ENCODE measurements around the gene HNRNPM. TPM values are rescaled to one million over a fixed set of nuclear protein-coding genes. Genes with fewer than 3 reads are reported as not detected.

Gene HNRNPM
- total and polyA plus RNA-seq, 2 experiments from 2014 or later = 69.3 to 159 TPM

GRCh38 chr19:8490395-8490760, 45.6 kb downstream of the HNRNPM start:
- Histone ChIP-seq H3K4me3 (no peak overlapping the region), H4K20me1 (ENCODE audit: insufficient read depth, poor library complexity, severe bottlenecking) (peaks cover 14% of the 10 kb centered on the region), H3K4me1 (ENCODE audit: insufficient read depth) (no peaks in the 10 kb centered on the region), H3K27ac (no peak overlapping the region), H3K4me2 (no peak overlapping the region), H2AFZ (no peak overlapping the region), H3K9me3 (ENCODE audit: low read depth) (no peaks in the 10 kb centered on the region), H3K9me2 (replicated peaks; ENCODE audit: insufficient read depth) (no peaks in the 10 kb centered on the region), H3K27me3 (no peaks in the 10 kb centered on the region), H3K36me3 (replicated peaks; ENCODE audit: insufficient read depth, low read depth) (no peaks in the 10 kb centered on the region), H3K79me2 (peaks cover 4% of the 10 kb centered on the region)
- no peak for DNase-seq (ENCODE audit: low spot score)
- WGBS (ENCODE audit: low lambda C conversion rate, missing lambda C conversion rate) = 96% methylated on average over 18 of the region's 24 CpGs
- TF ChIP-seq CTCF (IDR thresholded peaks at IDR 0.05; ENCODE audit: poor library complexity) = no peak
- TF ChIP-seq EZH2phosphoT487 (IDR thresholded peaks at IDR 0.05; ENCODE audit: low read depth, severe bottlenecking, unreplicated experiment) = no peak
- no peak for TF ChIP-seq EZH2 (IDR thresholded peaks at IDR 0.05; ENCODE audit: borderline replicate concordance)

GRCh38 chr19:8490873-8491272, 46.1 kb downstream of the HNRNPM start:
- H3K4me1 ChIP-seq (ENCODE audit: insufficient read depth) = no peaks in the 10 kb centered on the region
- H3K9me2 ChIP-seq (replicated peaks; ENCODE audit: insufficient read depth) = no peaks in the 10 kb centered on the region
- no peaks in the 10 kb centered on the region for H3K27me3 ChIP-seq
- H3K36me3 ChIP-seq (replicated peaks; ENCODE audit: insufficient read depth, low read depth) = no peaks in the 10 kb centered on the region
- H3K4me3 ChIP-seq = no peak overlapping the region
- H3K9me3 ChIP-seq (ENCODE audit: low read depth) = no peaks in the 10 kb centered on the region
- 92% methylated on average over 12 of the region's 12 CpGs for WGBS (ENCODE audit: low lambda C conversion rate, missing lambda C conversion rate)
- peaks cover 14% of the 10 kb centered on the region for H4K20me1 ChIP-seq (ENCODE audit: insufficient read depth, poor library complexity, severe bottlenecking)
- no peak overlapping the region for H3K27ac ChIP-seq
- no peak overlapping the region for H3K4me2 ChIP-seq
- H3K79me2 ChIP-seq = peaks cover 4% of the 10 kb centered on the region
- no peak overlapping the region for H2AFZ ChIP-seq
- TF ChIP-seq EZH2 (IDR thresholded peaks at IDR 0.05; ENCODE audit: borderline replicate concordance) (no peak), CTCF (IDR thresholded peaks at IDR 0.05; ENCODE audit: poor library complexity) (no peak), EZH2phosphoT487 (IDR thresholded peaks at IDR 0.05; ENCODE audit: low read depth, severe bottlenecking, unreplicated experiment) (no peak)
- DNase-seq (ENCODE audit: low spot score) = no peak

GRCh38 chr19:8491574-8491973, 46.8 kb downstream of the HNRNPM start:
- Histone ChIP-seq H3K36me3 (replicated peaks; ENCODE audit: insufficient read depth, low read depth) (no peaks in the 10 kb centered on the region), H2AFZ (no peak overlapping the region), H3K4me1 (ENCODE audit: insufficient read depth) (no peaks in the 10 kb centered on the region), H3K9me2 (replicated peaks; ENCODE audit: insufficient read depth) (no peaks in the 10 kb centered on the region), H4K20me1 (ENCODE audit: insufficient read depth, poor library complexity, severe bottlenecking) (peaks cover 10% of the 10 kb centered on the region), H3K4me3 (no peak overlapping the region), H3K79me2 (no peaks in the 10 kb centered on the region), H3K9me3 (ENCODE audit: low read depth) (no peaks in the 10 kb centered on the region), H3K27ac (no peak overlapping the region), H3K4me2 (no peak overlapping the region), H3K27me3 (no peaks in the 10 kb centered on the region)
- 90% methylated on average over 6 of the region's 6 CpGs for WGBS (ENCODE audit: low lambda C conversion rate, missing lambda C conversion rate)
- DNase-seq (ENCODE audit: low spot score) = no peak
- TF ChIP-seq CTCF (IDR thresholded peaks at IDR 0.05; ENCODE audit: poor library complexity) (no peak), EZH2phosphoT487 (IDR thresholded peaks at IDR 0.05; ENCODE audit: low read depth, severe bottlenecking, unreplicated experiment) (no peak), EZH2 (IDR thresholded peaks at IDR 0.05; ENCODE audit: borderline replicate concordance) (no peak)

- H3K27me3 ChIP-seq = no peaks in the 10 kb centered on the region
- DNase-seq (ENCODE audit: low spot score) = no peak
- H3K36me3 ChIP-seq (replicated peaks; ENCODE audit: insufficient read depth, low read depth) = no peaks in the 10 kb centered on the region
- H3K27ac ChIP-seq = no peak overlapping the region
- peaks cover under 1% of the 10 kb centered on the region for H4K20me1 ChIP-seq (ENCODE audit: insufficient read depth, poor library complexity, severe bottlenecking)
- no peak for TF ChIP-seq EZH2 (IDR thresholded peaks at IDR 0.05; ENCODE audit: borderline replicate concordance)
- no peak for TF ChIP-seq CTCF (IDR thresholded peaks at IDR 0.05; ENCODE audit: poor library complexity)
- no peak for TF ChIP-seq EZH2phosphoT487 (IDR thresholded peaks at IDR 0.05; ENCODE audit: low read depth, severe bottlenecking, unreplicated experiment)
- H3K9me3 ChIP-seq (ENCODE audit: low read depth) = no peaks in the 10 kb centered on the region
- WGBS (ENCODE audit: low lambda C conversion rate, missing lambda C conversion rate) = 56% methylated on average over 7 of the region's 7 CpGs
- H3K4me3 ChIP-seq = no peak overlapping the region
- no peak overlapping the region for H3K4me2 ChIP-seq
- no peaks in the 10 kb centered on the region for H3K79me2 ChIP-seq
- no peaks in the 10 kb centered on the region for H3K9me2 ChIP-seq (replicated peaks; ENCODE audit: insufficient read depth)
- H2AFZ ChIP-seq = no peak overlapping the region
- no peaks in the 10 kb centered on the region for H3K4me1 ChIP-seq (ENCODE audit: insufficient read depth)
Observed at GRCh38 chr19:8494158-8494557, 49.4 kb downstream of the HNRNPM start.

All from hepatocyte (in vitro differentiated cells).